OCI-LY1 (cell line): ENCODE measurements around the gene ABCB9.

ENCODE experiments used
- CTCF ChIP-seq: fragments of 200-600 bp; sonication (generic), shearing (Covaris generic); IDR thresholded peaks from 2 replicates; pipeline ENCODE4 v1.5.1; 2017; ENCODE audit warnings: mild to moderate bottlenecking, antibody characterized with exemption, low read length, moderate library complexity, mixed read lengths
- EZH2 ChIP-seq: fragments of 200-600 bp; sonication (generic), shearing (Covaris generic); IDR thresholded peaks from 2 replicates; pipeline ENCODE4 v1.8.0; 2017; ENCODE audit warnings: borderline replicate concordance, mixed run types, mild to moderate bottlenecking, antibody characterized with exemption, low read length, moderate library complexity, mixed read lengths

GRCh38 chr12:122928404-122929147 is 37.7 kb downstream of the ABCB9 start:
- no peak for TF ChIP-seq EZH2
- no peak for TF ChIP-seq CTCF
